HG03439 (cell line): ENCODE results near the gene SLAMF9.

Experiments
- ATAC-seq: cut with Tn5 transposase; IDR thresholded peaks from one replicate; pipeline ENCODE4 v1.9.1; 2021; ENCODE audit warnings: mild to moderate bottlenecking, moderate library complexity; ENCODE audit not compliant: unreplicated experiment

SLAMF9 gene

DNA sequence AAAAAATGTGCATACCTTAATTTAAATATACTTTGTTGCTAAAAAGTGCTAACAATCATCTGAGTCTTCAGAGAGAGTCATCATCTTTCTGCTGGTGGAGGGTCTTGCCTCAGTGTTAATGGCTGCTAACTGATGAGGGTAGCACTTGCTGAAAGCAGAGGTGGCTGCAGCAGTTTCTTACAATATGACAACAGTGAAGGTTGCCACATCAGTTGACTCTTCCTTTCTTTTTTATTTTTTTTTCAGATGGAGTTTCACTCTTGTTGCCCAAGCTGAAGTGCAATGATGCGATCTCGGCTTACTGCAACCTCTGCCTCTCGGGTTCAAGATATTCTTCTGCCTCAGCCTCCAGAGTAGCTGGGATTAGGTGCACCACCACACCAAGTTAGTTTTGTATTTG lies 51.5 kb downstream of the SLAMF9 start:
- no peak for ATAC-seq
